Spinal cord (tissue), 10 donors: ENCODE results near the gene STXBP2. TPM values are rescaled to one million over a fixed set of nuclear protein-coding genes. Genes with fewer than 3 reads are reported as not detected.

Source experiments
- DNase-seq, 6 donors: peaks; one replicate each; pipeline versions ENCODE4 v3.0.0 to v3.0.0-alpha.2; 2013 to 2015; ENCODE audit warnings: low spot score in 6 of 6, low read depth in 4 of 6
- H3K27ac ChIP-seq: one replicate; pipeline ENCODE4 v1.5.1; 2013; ENCODE audit warnings: low read depth, low read length, control low read depth
- H3K27me3 ChIP-seq: one replicate; pipeline ENCODE4 v1.6.1; 2013; ENCODE audit warnings: low read length; ENCODE audit not compliant: control insufficient read depth, insufficient read depth
- H3K36me3 ChIP-seq: one replicate; pipeline ENCODE4 v1.6.1; 2013; ENCODE audit warnings: low read length; ENCODE audit not compliant: control insufficient read depth, insufficient read depth
- H3K4me1 ChIP-seq: one replicate; pipeline ENCODE4 v1.6.1; 2013; ENCODE audit warnings: low read length; ENCODE audit not compliant: control insufficient read depth, insufficient read depth
- H3K4me3 ChIP-seq: one replicate; pipeline ENCODE4 v1.5.1; 2013; ENCODE audit warnings: low read depth, low read length, control low read depth
- H3K9me3 ChIP-seq: one replicate; pipeline ENCODE4 v1.6.1; 2013; ENCODE audit warnings: low read length; ENCODE audit not compliant: control insufficient read depth, insufficient read depth
- WGBS: methylation state at CpG from one replicate; pipeline ENCODE4 v1.1.5; 2013; ENCODE audit warnings: missing lambda C conversion rate; ENCODE audit not compliant: insufficient coverage; 5-methylcytosine and 5-hydroxymethylcytosine counted together
- polyA plus RNA-seq, 2 donors: library from polyadenylated mRNA; unstranded; fragments of 120-200 nt; gene quantifications; one replicate each; pipeline ENCODE4 v1.2.1, GENCODE V29; 2013; ENCODE audit not compliant: insufficient read length in 2 of 2
- total RNA-seq, 2 donors: library from RNA; depleted of rRNA in 1 of 2; stranded (reverse); fragments of 120-200 nt in 1 of 2; fragments of >200 nt in 1 of 2; gene quantifications; one replicate each; pipeline versions ENCODE4 v1.2.3 to v1.2.4, GENCODE V29; 2013 to 2014
- donor health status: healthy.

STXBP2 gene
- total and polyA plus RNA-seq, 4 donors, result 4.4 to 14.0 (median 10.6) TPM

GRCh38 chr19:7648265-7649014 is 11.5 kb downstream of the STXBP2 start:
- 87% methylated on average over 14 of the region's 15 CpGs for WGBS
- H3K4me3 ChIP-seq, result no peak overlapping the region
- no peak for DNase-seq
- H3K4me1 ChIP-seq, result peaks cover 5% of the 10 kb centered on the region
- H3K9me3 ChIP-seq, result no peaks in the 10 kb centered on the region
- no peak overlapping the region for H3K27ac ChIP-seq
- H3K36me3 ChIP-seq, result peaks cover 5% of the 10 kb centered on the region
- peaks cover 5% of the 10 kb centered on the region for H3K27me3 ChIP-seq

GRCh38 chr19:7650148-7650547 is 13.2 kb downstream of the STXBP2 start:
- WGBS, result 44% methylated on average over 2 of the region's 2 CpGs
- Histone ChIP-seq H3K36me3 (peaks cover 5% of the 10 kb centered on the region), H3K27me3 (peaks cover 5% of the 10 kb centered on the region), H3K9me3 (no peaks in the 10 kb centered on the region), H3K27ac (no peak overlapping the region), H3K4me3 (no peak overlapping the region), H3K4me1 (peaks cover 5% of the 10 kb centered on the region)
- DNase-seq, result no peak

- Histone ChIP-seq H3K4me1 (peaks cover 5% of the 10 kb centered on the region), H3K27me3 (peaks cover 5% of the 10 kb centered on the region), H3K4me3 (no peak overlapping the region), H3K9me3 (no peaks in the 10 kb centered on the region), H3K27ac (no peak overlapping the region), H3K36me3 (peaks cover 2% of the 10 kb centered on the region)
- 2% methylated on average over 24 of the region's 28 CpGs for WGBS
- DNase-seq, result peak; percentile 28 to 90 (median 66)
Observed at GRCh38 chr19:7652061-7652641, 15.2 kb downstream of the STXBP2 start.

GRCh38 chr19:7654401-7654800 is 17.5 kb downstream of the STXBP2 start:
- no peak for DNase-seq
- no peaks in the 10 kb centered on the region for H3K36me3 ChIP-seq
- H3K27ac ChIP-seq, result no peak overlapping the region
- H3K4me1 ChIP-seq, result peaks cover 8% of the 10 kb centered on the region
- 73% methylated on average over 3 of the region's 8 CpGs for WGBS
- no peak overlapping the region for H3K4me3 ChIP-seq
- peaks cover 5% of the 10 kb centered on the region for H3K27me3 ChIP-seq
- no peaks in the 10 kb centered on the region for H3K9me3 ChIP-seq

- Histone ChIP-seq H3K27me3 (peaks cover 5% of the 10 kb centered on the region), H3K9me3 (no peaks in the 10 kb centered on the region), H3K4me3 (no peak overlapping the region), H3K36me3 (no peaks in the 10 kb centered on the region), H3K4me1 (peaks cover 8% of the 10 kb centered on the region), H3K27ac (no peak overlapping the region)
- DNase-seq, result no peak
- WGBS, result 67% methylated on average over 8 of the region's 8 CpGs
Observed at GRCh38 chr19:7655581-7655980, 18.7 kb downstream of the STXBP2 start.

GRCh38 chr19:7657131-7657751 is 20.3 kb downstream of the STXBP2 start:
- Histone ChIP-seq H3K27ac (no peak overlapping the region), H3K27me3 (no peaks in the 10 kb centered on the region), H3K36me3 (no peaks in the 10 kb centered on the region), H3K4me3 (no peak overlapping the region), H3K9me3 (no peaks in the 10 kb centered on the region), H3K4me1 (peaks cover 6% of the 10 kb centered on the region)
- no peak for DNase-seq
- 59% methylated on average over 8 of the region's 14 CpGs for WGBS

- peaks cover 3% of the 10 kb centered on the region for H3K4me1 ChIP-seq
- DNase-seq, result peak in 3 of 6 donors; percentile 54 to 92 (median 89)
- H3K27ac ChIP-seq, result no peak overlapping the region
- H3K9me3 ChIP-seq, result no peaks in the 10 kb centered on the region
- no peak overlapping the region for H3K4me3 ChIP-seq
- H3K27me3 ChIP-seq, result no peaks in the 10 kb centered on the region
- WGBS, result 38% methylated on average over 6 of the region's 9 CpGs
- no peaks in the 10 kb centered on the region for H3K36me3 ChIP-seq
Observed at GRCh38 chr19:7658219-7658686, 21.3 kb downstream of the STXBP2 start.

- no peaks in the 10 kb centered on the region for H3K9me3 ChIP-seq
- DNase-seq, result no peak
- no peaks in the 10 kb centered on the region for H3K27me3 ChIP-seq
- WGBS, result 54% methylated on average over 2 of the region's 8 CpGs
- no peak overlapping the region for H3K27ac ChIP-seq
- no peaks in the 10 kb centered on the region for H3K36me3 ChIP-seq
- peaks cover 3% of the 10 kb centered on the region for H3K4me1 ChIP-seq
- H3K4me3 ChIP-seq, result no peak overlapping the region
Observed at GRCh38 chr19:7661744-7662538, 25.0 kb downstream of the STXBP2 start.

GRCh38 chr19:7662657-7663056 is 25.7 kb downstream of the STXBP2 start:
- no peak overlapping the region for H3K4me3 ChIP-seq
- peaks cover 3% of the 10 kb centered on the region for H3K4me1 ChIP-seq
- WGBS, result 82% methylated on average over 11 of the region's 14 CpGs
- H3K27me3 ChIP-seq, result no peaks in the 10 kb centered on the region
- no peak overlapping the region for H3K27ac ChIP-seq
- no peaks in the 10 kb centered on the region for H3K36me3 ChIP-seq
- DNase-seq, result no peak
- no peaks in the 10 kb centered on the region for H3K9me3 ChIP-seq
